ENCODE results near the gene NPL.

The NPL gene

GRCh38 chr1:182869241-182869666 lies 79.7 kb downstream of the NPL start:
- no peak for DNase-seq (ENCODE audit: low spot score)

- DNase-seq (ENCODE audit: low spot score), result no peak
These were observed 83.3 kb downstream of the NPL start for GRCh38 chr1:182872881-182873280.

- no peak for DNase-seq (ENCODE audit: low spot score)
These were observed 86.3 kb downstream of the NPL start for GRCh38 chr1:182875889-182876288.

- DNase-seq (ENCODE audit: low spot score), result no peak
These were observed 87.8 kb downstream of the NPL start for GRCh38 chr1:182877331-182877730.

- no peak for DNase-seq (ENCODE audit: low spot score)
These were observed 88.3 kb downstream of the NPL start for GRCh38 chr1:182877842-182878241.
